IPS-15b (cell line): Measurements from ENCODE around the gene EPHA7.

Source experiments
- H3K27me3 ChIP-seq: one replicate; pipeline ENCODE4 v1.6.1; 2013; ENCODE audit warnings: low read length; ENCODE audit not compliant: control insufficient read depth, insufficient read depth
- H3K36me3 ChIP-seq: one replicate; pipeline ENCODE4 v1.6.1; 2013; ENCODE audit warnings: low read length; ENCODE audit not compliant: control insufficient read depth, insufficient read depth
- H3K4me1 ChIP-seq: one replicate; pipeline ENCODE4 v1.6.1; 2013; ENCODE audit warnings: mild to moderate bottlenecking, low read length; ENCODE audit not compliant: control insufficient read depth, insufficient read depth
- H3K4me3 ChIP-seq: one replicate; pipeline ENCODE4 v1.5.1; 2013; ENCODE audit warnings: low read depth, low read length
- H3K9ac ChIP-seq: one replicate; pipeline ENCODE4 v1.6.1; 2013; ENCODE audit warnings: low read depth, mild to moderate bottlenecking, low read length
- H3K9me3 ChIP-seq: one replicate; pipeline ENCODE4 v1.6.1; 2013; ENCODE audit warnings: mild to moderate bottlenecking, low read length; ENCODE audit not compliant: control insufficient read depth, insufficient read depth

Gene EPHA7

GRCh38 chr6:93344333-93344835 lies 75.0 kb downstream of the EPHA7 start:
- Histone ChIP-seq H3K9me3 (no peaks in the 10 kb centered on the region), H3K4me3 (no peak overlapping the region), H3K27me3 (no peaks in the 10 kb centered on the region), H3K36me3 (no peaks in the 10 kb centered on the region), H3K9ac (no peak overlapping the region), H3K4me1 (no peaks in the 10 kb centered on the region)

GRCh38 chr6:93343476-93343875 lies 75.9 kb downstream of the EPHA7 start:
- H3K4me1 ChIP-seq: no peaks in the 10 kb centered on the region
- no peak overlapping the region for H3K4me3 ChIP-seq
- no peaks in the 10 kb centered on the region for H3K9me3 ChIP-seq
- no peaks in the 10 kb centered on the region for H3K36me3 ChIP-seq
- no peaks in the 10 kb centered on the region for H3K27me3 ChIP-seq
- H3K9ac ChIP-seq: no peak overlapping the region

- Histone ChIP-seq H3K9me3 (no peaks in the 10 kb centered on the region), H3K4me1 (peaks cover 9% of the 10 kb centered on the region), H3K27me3 (no peaks in the 10 kb centered on the region), H3K4me3 (no peak overlapping the region), H3K9ac (no peak overlapping the region), H3K36me3 (no peaks in the 10 kb centered on the region)
Measured at GRCh38 chr6:93341900-93342613, 77.3 kb downstream of the EPHA7 start.

GRCh38 chr6:93337772-93338394 lies 81.5 kb downstream of the EPHA7 start:
- Histone ChIP-seq H3K4me3 (no peak overlapping the region), H3K4me1 (peaks cover 9% of the 10 kb centered on the region), H3K36me3 (no peaks in the 10 kb centered on the region), H3K9ac (no peak overlapping the region), H3K9me3 (no peaks in the 10 kb centered on the region), H3K27me3 (no peaks in the 10 kb centered on the region)

- no peak overlapping the region for H3K4me3 ChIP-seq
- H3K27me3 ChIP-seq: no peaks in the 10 kb centered on the region
- no peaks in the 10 kb centered on the region for H3K36me3 ChIP-seq
- peaks cover 9% of the 10 kb centered on the region for H3K4me1 ChIP-seq
- H3K9me3 ChIP-seq: no peaks in the 10 kb centered on the region
- no peak overlapping the region for H3K9ac ChIP-seq
Measured at GRCh38 chr6:93337014-93337413, 82.3 kb downstream of the EPHA7 start.

- H3K4me1 ChIP-seq: no peaks in the 10 kb centered on the region
- no peaks in the 10 kb centered on the region for H3K9me3 ChIP-seq
- no peak overlapping the region for H3K4me3 ChIP-seq
- H3K27me3 ChIP-seq: no peaks in the 10 kb centered on the region
- no peak overlapping the region for H3K9ac ChIP-seq
- H3K36me3 ChIP-seq: no peaks in the 10 kb centered on the region
Measured at GRCh38 chr6:93329301-93330000, 89.9 kb downstream of the EPHA7 start.

- Histone ChIP-seq H3K4me3 (no peak overlapping the region), H3K9me3 (no peaks in the 10 kb centered on the region), H3K4me1 (no peaks in the 10 kb centered on the region), H3K9ac (no peak overlapping the region), H3K36me3 (no peaks in the 10 kb centered on the region), H3K27me3 (no peaks in the 10 kb centered on the region)
Measured at GRCh38 chr6:93327857-93328256, 91.5 kb downstream of the EPHA7 start.

GRCh38 chr6:93325761-93326160 lies 93.6 kb downstream of the EPHA7 start:
- no peaks in the 10 kb centered on the region for H3K4me1 ChIP-seq

GRCh38 chr6:93323630-93324029 lies 95.7 kb downstream of the EPHA7 start:
- H3K9me3 ChIP-seq: no peaks in the 10 kb centered on the region
- no peaks in the 10 kb centered on the region for H3K4me1 ChIP-seq
- H3K36me3 ChIP-seq: no peaks in the 10 kb centered on the region
- no peak overlapping the region for H3K4me3 ChIP-seq
- no peak overlapping the region for H3K9ac ChIP-seq
- no peaks in the 10 kb centered on the region for H3K27me3 ChIP-seq

More at GRCh38 chr6:93325761-93326160, 93.6 kb downstream of the EPHA7 start:
- no peaks in the 10 kb centered on the region for H3K27me3 ChIP-seq
- H3K9me3 ChIP-seq: no peaks in the 10 kb centered on the region
- H3K4me3 ChIP-seq: no peak overlapping the region
- H3K36me3 ChIP-seq: no peaks in the 10 kb centered on the region
- no peak overlapping the region for H3K9ac ChIP-seq

- no peak overlapping the region for H3K9ac ChIP-seq
- no peak overlapping the region for H3K4me3 ChIP-seq
- no peaks in the 10 kb centered on the region for H3K27me3 ChIP-seq
- no peaks in the 10 kb centered on the region for H3K36me3 ChIP-seq
- no peaks in the 10 kb centered on the region for H3K4me1 ChIP-seq
- H3K9me3 ChIP-seq: no peaks in the 10 kb centered on the region
Measured at GRCh38 chr6:93322651-93323050, 96.7 kb downstream of the EPHA7 start.

- Histone ChIP-seq H3K27me3 (no peaks in the 10 kb centered on the region), H3K9me3 (no peaks in the 10 kb centered on the region), H3K4me3 (no peak overlapping the region)
Measured at GRCh38 chr6:93319304-93319703, 100.1 kb downstream of the EPHA7 start.

GRCh38 chr6:93318121-93318520 lies 101.2 kb downstream of the EPHA7 start:
- Histone ChIP-seq H3K27me3 (no peaks in the 10 kb centered on the region), H3K4me1 (no peaks in the 10 kb centered on the region), H3K9ac (no peak overlapping the region), H3K36me3 (no peaks in the 10 kb centered on the region), H3K4me3 (no peak overlapping the region), H3K9me3 (no peaks in the 10 kb centered on the region)

More at GRCh38 chr6:93319304-93319703, 100.1 kb downstream of the EPHA7 start:
- Histone ChIP-seq H3K9ac (no peak overlapping the region), H3K4me1 (no peaks in the 10 kb centered on the region), H3K36me3 (no peaks in the 10 kb centered on the region)
